ENCODE data around the gene KXD1. TPM values are rescaled to one million over a fixed set of nuclear protein-coding genes. Genes with fewer than 3 reads are reported as not detected.
A peak's percentile ranks its signal among the peaks of the same experiment; 100 is the strongest.

Gene KXD1
- total RNA-seq, 4 donors from 2014 or later = 97.1 to 155 (median 106) TPM

DNA sequence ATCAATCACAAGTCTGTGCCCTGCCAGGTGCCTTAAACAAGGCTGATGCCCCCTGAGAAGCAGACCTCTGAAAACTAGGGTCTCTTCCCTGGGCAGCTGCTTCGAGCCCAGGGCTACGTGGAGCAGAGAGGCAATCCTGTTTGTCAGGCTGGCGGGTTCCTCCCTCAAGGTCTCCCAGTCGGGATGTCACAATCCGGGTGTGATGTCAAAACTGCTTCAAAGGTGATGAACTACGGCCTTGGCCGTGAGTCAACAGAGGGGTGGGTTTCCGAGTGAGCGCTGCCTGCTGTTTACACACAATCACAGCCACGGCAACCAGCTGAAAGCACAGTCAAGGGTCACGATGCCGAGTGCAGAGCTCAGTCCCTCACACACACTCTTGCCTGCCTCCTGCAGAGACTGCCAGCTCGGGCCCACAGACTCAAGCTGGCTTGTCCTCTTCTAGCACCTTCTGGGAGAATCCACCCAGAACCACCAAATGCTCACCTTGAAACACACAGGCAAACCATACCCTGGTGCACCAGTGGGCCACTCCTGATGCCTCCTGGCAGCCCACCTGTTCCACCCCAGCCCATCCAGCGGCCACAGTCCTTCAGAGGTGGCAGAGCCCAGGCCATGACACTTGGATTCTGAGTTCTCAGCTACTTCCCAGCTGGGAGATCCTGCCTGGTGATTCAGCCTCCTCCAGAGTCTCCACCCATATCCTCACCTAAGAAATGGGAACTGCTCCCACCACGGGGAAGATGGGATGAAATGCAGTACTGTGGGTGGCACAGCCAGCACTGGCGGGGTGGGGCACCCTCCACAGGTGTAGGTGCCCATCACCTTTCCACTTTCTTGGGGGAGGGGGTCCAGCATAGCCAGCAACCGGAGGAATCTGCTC is 42.6 kb upstream of the KXD1 start:
- in situ Hi-C loops (cut with MboI; ENCODE audit: low sequenced_read_pairs in 4 of 4) = loop anchor here in 2 of 4 donors (5.0 kb wide), 2 partner anchors 43 to 48 kb away; no protein-coding TSS in a partner anchor
- Histone ChIP-seq H3K27me3 (no peaks in the 10 kb centered on the region), H3K4me1 (peaks cover 79 to 89% of the 10 kb centered on the region in 2 donors), H3K4me3 (no peak overlapping the region), H3K9me3 (no peaks in the 10 kb centered on the region), H3K27ac (peak overlapping the region; percentile 97 to 100 (median 98)), H3K36me3 (no peaks in the 10 kb centered on the region)
- DNase-seq (peak in 1 of 2 donors; percentile 66), ATAC-seq (peak in 1 of 2 donors; percentile 56)
- intact Hi-C loops (cut with DNase I; ENCODE audit: low total_unique reads) = no loop called here
- TF ChIP-seq, protein P1, sequence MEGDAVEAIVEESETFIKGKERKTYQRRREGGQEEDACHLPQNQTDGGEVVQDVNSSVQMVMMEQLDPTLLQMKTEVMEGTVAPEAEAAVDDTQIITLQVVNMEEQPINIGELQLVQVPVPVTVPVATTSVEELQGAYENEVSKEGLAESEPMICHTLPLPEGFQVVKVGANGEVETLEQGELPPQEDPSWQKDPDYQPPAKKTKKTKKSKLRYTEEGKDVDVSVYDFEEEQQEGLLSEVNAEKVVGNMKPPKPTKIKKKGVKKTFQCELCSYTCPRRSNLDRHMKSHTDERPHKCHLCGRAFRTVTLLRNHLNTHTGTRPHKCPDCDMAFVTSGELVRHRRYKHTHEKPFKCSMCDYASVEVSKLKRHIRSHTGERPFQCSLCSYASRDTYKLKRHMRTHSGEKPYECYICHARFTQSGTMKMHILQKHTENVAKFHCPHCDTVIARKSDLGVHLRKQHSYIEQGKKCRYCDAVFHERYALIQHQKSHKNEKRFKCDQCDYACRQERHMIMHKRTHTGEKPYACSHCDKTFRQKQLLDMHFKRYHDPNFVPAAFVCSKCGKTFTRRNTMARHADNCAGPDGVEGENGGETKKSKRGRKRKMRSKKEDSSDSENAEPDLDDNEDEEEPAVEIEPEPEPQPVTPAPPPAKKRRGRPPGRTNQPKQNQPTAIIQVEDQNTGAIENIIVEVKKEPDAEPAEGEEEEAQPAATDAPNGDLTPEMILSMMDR (IDR thresholded peaks at IDR 0.05 in 4 of 5, conservative IDR thresholded peaks at IDR 0.05 in 1 of 5) = no peak

GRCh38 chr19:18515959-18516358 is 41.7 kb upstream of the KXD1 start:
- ATAC-seq (no peak), DNase-seq (no peak)
- H3K27me3 ChIP-seq = no peaks in the 10 kb centered on the region
- TF ChIP-seq, protein P1 (IDR thresholded peaks at IDR 0.05 in 4 of 5, conservative IDR thresholded peaks at IDR 0.05 in 1 of 5) = no peak
- no peak for TF ChIP-seq POLR2A (IDR thresholded peaks at IDR 0.05)
- H3K4me3 ChIP-seq = no peak overlapping the region
- no peaks in the 10 kb centered on the region for H3K36me3 ChIP-seq
- H3K9me3 ChIP-seq = no peaks in the 10 kb centered on the region
- intact Hi-C loops (cut with DNase I; ENCODE audit: low total_unique reads) = no loop called here
- H3K4me1 ChIP-seq = peaks cover 73 to 83% of the 10 kb centered on the region in 2 donors
- in situ Hi-C loops (cut with MboI; ENCODE audit: low sequenced_read_pairs in 4 of 4) = loop anchor here in 2 of 4 donors (5.0 kb wide), 2 partner anchors 44 to 49 kb away; no protein-coding TSS in a partner anchor
- peak overlapping the region; percentile 97 to 100 (median 98) for H3K27ac ChIP-seq

DNA sequence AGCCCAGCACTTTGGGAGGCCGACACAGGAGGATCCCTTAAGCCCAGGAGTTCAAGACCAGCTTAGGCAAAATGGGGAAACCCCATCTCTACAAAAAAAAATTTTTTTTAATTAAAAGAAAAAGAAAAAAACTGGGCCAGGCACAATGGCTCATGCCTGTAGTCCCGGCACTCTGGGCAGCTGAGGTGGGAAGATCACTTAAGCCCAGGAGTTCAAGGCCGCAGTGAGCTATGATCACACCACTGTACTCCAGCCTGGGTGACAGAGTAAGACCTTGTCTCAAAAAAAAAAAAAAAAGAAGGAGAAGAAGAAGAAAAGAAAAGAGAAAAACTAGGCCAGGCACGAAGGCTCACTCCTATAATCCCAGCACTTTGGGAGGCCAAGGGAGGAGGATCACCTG is 40.1 kb upstream of the KXD1 start:
- in situ Hi-C loops (cut with MboI; ENCODE audit: low sequenced_read_pairs in 4 of 4) = loop anchor here in 2 of 4 donors (5.0 kb wide), 2 partner anchors 45 to 50 kb away; no protein-coding TSS in a partner anchor
- intact Hi-C loops (cut with DNase I; ENCODE audit: low total_unique reads) = no loop called here
- ATAC-seq = no peak

GRCh38 chr19:18518639-18519038 is 39.0 kb upstream of the KXD1 start:
- H3K27ac ChIP-seq = peak overlapping the region; percentile 97 to 100 (median 98)
- H3K36me3 ChIP-seq = no peaks in the 10 kb centered on the region
- intact Hi-C loops (cut with DNase I; ENCODE audit: low total_unique reads) = no loop called here
- no peaks in the 10 kb centered on the region for H3K9me3 ChIP-seq
- in situ Hi-C loops (cut with MboI; ENCODE audit: low sequenced_read_pairs in 4 of 4) = loop anchor here in 2 of 4 donors (5.0 kb wide), 2 partner anchors 46 to 51 kb away; no protein-coding TSS in a partner anchor
- H3K4me3 ChIP-seq = no peak overlapping the region
- ATAC-seq (no peak), DNase-seq (no peak)
- TF ChIP-seq, protein P1 (IDR thresholded peaks at IDR 0.05 in 4 of 5, conservative IDR thresholded peaks at IDR 0.05 in 1 of 5) = no peak
- no peak for TF ChIP-seq POLR2A (IDR thresholded peaks at IDR 0.05)
- peaks cover 58 to 65% of the 10 kb centered on the region in 2 donors for H3K4me1 ChIP-seq
- H3K27me3 ChIP-seq = no peaks in the 10 kb centered on the region

More for the DNA sequence above, 40.1 kb upstream of the KXD1 start:
- peaks cover 66 to 75% of the 10 kb centered on the region in 2 donors for H3K4me1 ChIP-seq
- H3K4me3 ChIP-seq = no peak overlapping the region
- no peak for DNase-seq
- no peaks in the 10 kb centered on the region for H3K9me3 ChIP-seq
- H3K27ac ChIP-seq = peak overlapping the region; percentile 97 to 100 (median 98)
- H3K27me3 ChIP-seq = no peaks in the 10 kb centered on the region
- no peak for TF ChIP-seq POLR2A (IDR thresholded peaks at IDR 0.05)
- TF ChIP-seq, protein P1 (IDR thresholded peaks at IDR 0.05 in 4 of 5, conservative IDR thresholded peaks at IDR 0.05 in 1 of 5) = no peak
- H3K36me3 ChIP-seq = no peaks in the 10 kb centered on the region
